Astrocyte of the spinal cord (primary cell): Measurements from ENCODE around the gene CLDN20.
"Not testable (repeated sequence)": the region's sequence is repeated elsewhere in the genome, so short reads cannot be mapped to it uniquely, and the experiment has no call there.

Experiments
- DNase-seq: peaks from one replicate; pipeline ENCODE4 v3.0.0; 2011; ENCODE audit warnings: low read depth, low spot score
- H3K4me3 ChIP-seq: 2 replicates; pipeline ENCODE4 v1.5.1; 2011; ENCODE audit warnings: low read depth, mild to moderate bottlenecking, low read length, moderate library complexity
- CTCF ChIP-seq: IDR thresholded peaks from 2 replicates; pipeline ENCODE4 v1.5.1; 2012; ENCODE audit warnings: low read depth, mild to moderate bottlenecking, low read length, inconsistent platforms
- in situ Hi-C: cut with HindIII; loops from 2 replicates; pipeline ENCODE4 v1.10.0; 2017; ENCODE audit warnings: low sequenced_read_pairs

The CLDN20 gene

GRCh38 chr6:155265843-155266535 is 2.2 kb downstream of the CLDN20 start:
- H3K4me3 ChIP-seq = no peak overlapping the region
- TF ChIP-seq CTCF = peak; percentile 10
- in situ Hi-C loops = no loop called here
- DNase-seq = no peak

GRCh38 chr6:155267411-155267810 is 3.6 kb downstream of the CLDN20 start:
- H3K4me3 ChIP-seq = no peak overlapping the region
- in situ Hi-C loops = no loop called here
- TF ChIP-seq CTCF = no peak
- no peak for DNase-seq

GRCh38 chr6:155268088-155268867 is 4.5 kb downstream of the CLDN20 start:
- peak; percentile 67 for TF ChIP-seq CTCF
- H3K4me3 ChIP-seq, in situ Hi-C loops: not testable (repeated sequence)
- peak; percentile 66 for DNase-seq

- TF ChIP-seq CTCF = no peak
- DNase-seq = no peak
- in situ Hi-C loops = no loop called here
- no peak overlapping the region for H3K4me3 ChIP-seq
These were observed 6.0 kb downstream of the CLDN20 start for GRCh38 chr6:155269765-155270164.

- in situ Hi-C loops = no loop called here
- DNase-seq = no peak
- TF ChIP-seq CTCF = no peak
- H3K4me3 ChIP-seq = no peak overlapping the region
These were observed 6.8 kb downstream of the CLDN20 start for GRCh38 chr6:155270561-155271091.

GRCh38 chr6:155271145-155271544 is 7.3 kb downstream of the CLDN20 start:
- in situ Hi-C loops = no loop called here
- no peak overlapping the region for H3K4me3 ChIP-seq
- no peak for DNase-seq
- TF ChIP-seq CTCF = no peak
